Activated CD8-positive, alpha-beta T cell treated with anti-CD3 and anti-CD28 coated beads for 36 hours (primary cell): ENCODE measurements around the gene RBFOX1. TPM values are rescaled to one million over a fixed set of nuclear protein-coding genes. Genes with fewer than 3 reads are reported as not detected.

ENCODE experiments used
- ATAC-seq: fragments of 200-7000 bp; cut with Tn5 transposase; one replicate; pipeline ENCODE4 v1.10.0; 2021; ENCODE audit warnings: mild to moderate bottlenecking, moderate library complexity
- CTCF ChIA-PET: fragments of 350-600 bp; sonication (Branson Sonifier 250); formaldehyde crosslinking; loops from one replicate; lab custom pipeline; 2021; ENCODE audit warnings: antibody characterized with exemption; lab: Charles Lee
- POLR2A ChIA-PET: fragments of 350-600 bp; sonication (Branson Sonifier 250); formaldehyde crosslinking; loops from one replicate; lab custom pipeline; 2021; ENCODE audit warnings: antibody characterized with exemption; lab: Charles Lee
- DNase-seq: peaks from one replicate; pipeline ENCODE4 v3.0.0-alpha.2; 2020
- H3K27ac Mint-ChIP-seq: one replicate; pipeline ENCODE4 v1.8.0; 2021; ENCODE audit warnings: mild to moderate bottlenecking, mixed read lengths
- H3K27me3 Mint-ChIP-seq: one replicate; pipeline ENCODE4 v1.8.0; 2021; ENCODE audit warnings: mixed read lengths
- H3K36me3 Mint-ChIP-seq: one replicate; pipeline ENCODE4 v1.8.0; 2021; ENCODE audit warnings: low read depth, mixed read lengths
- H3K4me1 Mint-ChIP-seq: one replicate; pipeline ENCODE4 v1.8.0; 2021; ENCODE audit warnings: low read depth, mixed read lengths
- H3K4me3 Mint-ChIP-seq: one replicate; pipeline ENCODE4 v1.8.0; 2021; ENCODE audit warnings: mild to moderate bottlenecking, moderate library complexity, mixed read lengths
- H3K9me3 Mint-ChIP-seq: one replicate; pipeline ENCODE4 v1.8.0; 2021; ENCODE audit warnings: mixed read lengths
- intact Hi-C: fragments of 100-400 bp; cut with micrococcal nuclease; formaldehyde crosslinking; loops from one replicate; pipeline ENCODE4 v1.10.0; 2022
- total RNA-seq, 2 experiments: library from RNA; stranded (reverse); gene quantifications; one replicate each; pipeline ENCODE4 v1.2.3, GENCODE V29; 2021
- TF ChIP-seq, protein P1 (sequence below): fragments of 200-600 bp; IDR thresholded peaks from one replicate; pipeline ENCODE4 v1.8.0; 2022; ENCODE audit warnings: antibody characterized with exemption, mild to moderate bottlenecking

RBFOX1 gene
- total RNA-seq, 2 experiments from 2014 or later = not detected

DNA sequence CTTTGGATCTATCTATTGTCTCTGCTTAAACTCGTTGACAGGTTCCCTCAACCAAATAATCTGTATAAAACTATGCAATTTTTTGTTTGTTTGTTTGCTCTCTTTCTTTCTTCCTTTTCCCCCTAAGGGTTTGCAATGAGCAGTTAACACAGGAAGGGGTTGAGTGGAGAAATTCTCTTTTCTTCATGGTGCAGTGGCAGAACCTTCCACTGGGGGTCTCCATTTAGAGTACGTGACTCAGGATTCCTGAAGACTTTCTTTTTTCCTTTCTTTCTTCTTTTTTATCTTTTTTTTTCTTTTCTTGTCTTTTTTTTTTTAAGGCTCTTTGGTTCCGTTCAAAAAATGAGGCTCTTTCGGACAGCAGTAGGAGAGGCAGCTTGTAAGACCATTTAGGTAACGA lies 19.5 kb upstream of the RBFOX1 start:
- TF ChIP-seq, protein P1, sequence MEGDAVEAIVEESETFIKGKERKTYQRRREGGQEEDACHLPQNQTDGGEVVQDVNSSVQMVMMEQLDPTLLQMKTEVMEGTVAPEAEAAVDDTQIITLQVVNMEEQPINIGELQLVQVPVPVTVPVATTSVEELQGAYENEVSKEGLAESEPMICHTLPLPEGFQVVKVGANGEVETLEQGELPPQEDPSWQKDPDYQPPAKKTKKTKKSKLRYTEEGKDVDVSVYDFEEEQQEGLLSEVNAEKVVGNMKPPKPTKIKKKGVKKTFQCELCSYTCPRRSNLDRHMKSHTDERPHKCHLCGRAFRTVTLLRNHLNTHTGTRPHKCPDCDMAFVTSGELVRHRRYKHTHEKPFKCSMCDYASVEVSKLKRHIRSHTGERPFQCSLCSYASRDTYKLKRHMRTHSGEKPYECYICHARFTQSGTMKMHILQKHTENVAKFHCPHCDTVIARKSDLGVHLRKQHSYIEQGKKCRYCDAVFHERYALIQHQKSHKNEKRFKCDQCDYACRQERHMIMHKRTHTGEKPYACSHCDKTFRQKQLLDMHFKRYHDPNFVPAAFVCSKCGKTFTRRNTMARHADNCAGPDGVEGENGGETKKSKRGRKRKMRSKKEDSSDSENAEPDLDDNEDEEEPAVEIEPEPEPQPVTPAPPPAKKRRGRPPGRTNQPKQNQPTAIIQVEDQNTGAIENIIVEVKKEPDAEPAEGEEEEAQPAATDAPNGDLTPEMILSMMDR = no peak
- Mint-ChIP-seq H3K9me3 (no peaks in the 10 kb centered on the region), H3K4me3 (no peak overlapping the region), H3K4me1 (no peaks in the 10 kb centered on the region), H3K27ac (no peak overlapping the region), H3K36me3 (no peaks in the 10 kb centered on the region), H3K27me3 (peaks cover 3% of the 10 kb centered on the region)
- no peak for DNase-seq
- intact Hi-C loops = no loop called here
- CTCF ChIA-PET = no interaction called here
- no peak for ATAC-seq
- POLR2A ChIA-PET = no interaction called here

DNA sequence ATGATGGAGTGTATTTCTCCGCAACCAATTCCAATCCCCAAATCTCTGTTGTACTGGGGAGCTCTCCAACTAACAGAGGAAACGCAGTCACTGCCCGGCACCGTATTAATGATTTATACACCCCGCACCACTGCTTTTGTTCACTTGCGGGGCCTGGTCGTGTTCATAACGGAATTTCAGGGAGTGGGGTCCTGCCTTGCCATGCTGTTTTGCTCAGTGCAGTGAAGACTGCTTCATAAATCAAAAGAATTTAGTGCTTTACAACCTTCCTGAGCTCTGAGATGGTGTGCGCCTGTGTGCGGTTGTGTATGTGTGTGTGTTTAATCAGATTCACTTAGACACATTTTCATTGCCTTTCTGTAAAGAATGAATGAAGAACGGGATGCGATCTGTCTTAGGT lies 18.5 kb upstream of the RBFOX1 start:
- Mint-ChIP-seq H3K36me3 (no peaks in the 10 kb centered on the region), H3K9me3 (peaks cover 2% of the 10 kb centered on the region), H3K4me3 (no peak overlapping the region), H3K4me1 (no peaks in the 10 kb centered on the region), H3K27me3 (peaks cover 3% of the 10 kb centered on the region), H3K27ac (no peak overlapping the region)
- DNase-seq (no peak), ATAC-seq (no peak)
- TF ChIP-seq, protein P1 = no peak
- CTCF ChIA-PET = no interaction called here
- POLR2A ChIA-PET = no interaction called here
- intact Hi-C loops = no loop called here

DNA sequence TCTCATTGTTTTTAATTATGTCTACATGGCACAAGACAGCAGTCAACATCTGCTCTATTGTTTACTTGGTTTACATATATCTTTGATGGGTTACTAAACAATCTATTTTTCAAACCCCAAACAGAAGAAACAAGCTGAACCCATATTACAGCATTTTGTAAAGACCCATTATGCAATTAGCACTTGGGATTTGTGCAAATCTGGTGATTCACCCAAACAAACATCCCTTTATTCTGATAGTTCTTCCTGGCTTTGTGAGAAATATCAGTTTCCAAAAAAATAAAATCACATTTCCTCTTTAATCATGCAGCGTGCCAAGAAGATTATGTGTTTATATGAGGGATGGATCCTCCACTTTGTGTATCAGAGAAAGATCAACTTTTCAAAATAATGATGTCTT lies 16.8 kb upstream of the RBFOX1 start:
- DNase-seq = no peak
- CTCF ChIA-PET = no interaction called here

DNA sequence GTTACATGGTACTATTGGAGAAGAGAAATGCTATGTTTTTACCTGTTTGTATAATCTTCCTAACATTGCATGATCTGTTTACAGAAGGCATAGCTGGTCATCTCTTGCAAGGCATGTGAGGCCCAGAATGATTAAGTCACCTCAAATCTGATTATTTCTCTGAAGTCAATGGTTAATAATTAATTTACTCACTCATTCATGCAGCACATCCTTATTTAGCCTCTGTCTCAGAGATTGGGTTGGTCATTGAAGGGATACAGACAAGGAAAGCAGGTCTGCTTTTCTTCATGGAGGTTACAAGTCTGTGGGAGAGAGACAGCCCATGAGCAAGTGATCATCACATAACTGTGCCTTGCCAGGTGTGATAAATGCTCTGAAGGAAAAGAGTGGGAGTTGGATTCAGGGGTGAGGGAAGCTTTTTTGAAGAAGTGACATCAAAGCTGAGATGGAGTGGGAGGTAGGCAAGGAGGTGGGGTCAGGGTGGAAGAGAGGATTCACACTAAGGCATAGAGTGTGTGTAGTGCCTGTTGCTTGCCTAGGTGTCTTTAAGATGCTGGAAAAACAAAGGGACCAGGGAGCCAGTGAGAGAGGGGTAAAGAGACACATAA lies 16.3 kb upstream of the RBFOX1 start:
- Mint-ChIP-seq H3K36me3 (no peaks in the 10 kb centered on the region), H3K27me3 (peaks cover 3% of the 10 kb centered on the region), H3K4me3 (no peak overlapping the region), H3K9me3 (peaks cover 6% of the 10 kb centered on the region), H3K27ac (no peak overlapping the region), H3K4me1 (no peaks in the 10 kb centered on the region)
- TF ChIP-seq, protein P1 = no peak
- POLR2A ChIA-PET = no interaction called here
- intact Hi-C loops = no loop called here
- CTCF ChIA-PET = no interaction called here
- no peak for DNase-seq
- ATAC-seq = no peak

More for the DNA sequence above, 16.8 kb upstream of the RBFOX1 start:
- Mint-ChIP-seq H3K27ac (no peak overlapping the region), H3K4me1 (no peaks in the 10 kb centered on the region), H3K36me3 (no peaks in the 10 kb centered on the region), H3K27me3 (peaks cover 3% of the 10 kb centered on the region), H3K4me3 (no peak overlapping the region), H3K9me3 (peaks cover 6% of the 10 kb centered on the region)
- TF ChIP-seq, protein P1 = no peak
- POLR2A ChIA-PET = no interaction called here
- intact Hi-C loops = no loop called here
- no peak for ATAC-seq

DNA sequence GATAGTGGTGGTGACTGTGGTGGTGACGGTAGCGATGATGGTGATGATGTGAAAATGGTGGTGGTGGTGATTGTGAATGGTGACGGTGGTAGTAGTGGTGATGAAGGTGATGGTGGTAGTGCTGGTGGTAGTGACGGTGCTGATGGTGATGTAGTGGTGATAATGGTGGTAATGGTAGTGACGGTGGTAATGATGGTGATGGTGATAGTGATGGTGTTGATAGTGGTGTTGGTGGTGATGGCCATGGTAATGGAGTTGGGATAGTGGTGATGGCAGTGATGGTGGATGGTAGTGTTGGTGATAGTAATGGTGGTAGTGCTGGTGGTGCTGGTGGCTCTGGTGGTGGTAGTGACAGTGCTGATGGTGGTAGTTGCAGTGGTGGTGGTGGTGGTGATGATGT lies 14.7 kb upstream of the RBFOX1 start:
- Mint-ChIP-seq H3K4me1 (no peaks in the 10 kb centered on the region), H3K36me3 (no peaks in the 10 kb centered on the region), H3K4me3 (no peak overlapping the region), H3K27me3 (peaks cover 3% of the 10 kb centered on the region), H3K27ac (no peak overlapping the region), H3K9me3 (peaks cover 6% of the 10 kb centered on the region)
- ATAC-seq (no peak), DNase-seq (no peak)
- POLR2A ChIA-PET = no interaction called here
- CTCF ChIA-PET = no interaction called here
- TF ChIP-seq, protein P1 = no peak
- intact Hi-C loops = no loop called here
